Astrocyte of the hippocampus (primary cell): ENCODE results near the gene REPS1.

ENCODE experiments used
- DNase-seq: peaks from one replicate; pipeline ENCODE4 v3.0.0; 2011; ENCODE audit warnings: low read depth, low spot score

Gene REPS1

GRCh38 chr6:138857775-138858174, 130.3 kb downstream of the REPS1 start:
- DNase-seq, result no peak

GRCh38 chr6:138856654-138857053, 131.4 kb downstream of the REPS1 start:
- DNase-seq, result no peak
